HG03354 (cell line): ENCODE data around the gene PLA2G2F.

Experiments used
- ATAC-seq: cut with Tn5 transposase; IDR thresholded peaks from one replicate; pipeline ENCODE4 v1.9.1; 2021; ENCODE audit warnings: mild to moderate bottlenecking; ENCODE audit not compliant: unreplicated experiment, poor library complexity, severe bottlenecking

PLA2G2F gene, protein sequence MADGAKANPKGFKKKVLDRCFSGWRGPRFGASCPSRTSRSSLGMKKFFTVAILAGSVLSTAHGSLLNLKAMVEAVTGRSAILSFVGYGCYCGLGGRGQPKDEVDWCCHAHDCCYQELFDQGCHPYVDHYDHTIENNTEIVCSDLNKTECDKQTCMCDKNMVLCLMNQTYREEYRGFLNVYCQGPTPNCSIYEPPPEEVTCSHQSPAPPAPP

DNA sequence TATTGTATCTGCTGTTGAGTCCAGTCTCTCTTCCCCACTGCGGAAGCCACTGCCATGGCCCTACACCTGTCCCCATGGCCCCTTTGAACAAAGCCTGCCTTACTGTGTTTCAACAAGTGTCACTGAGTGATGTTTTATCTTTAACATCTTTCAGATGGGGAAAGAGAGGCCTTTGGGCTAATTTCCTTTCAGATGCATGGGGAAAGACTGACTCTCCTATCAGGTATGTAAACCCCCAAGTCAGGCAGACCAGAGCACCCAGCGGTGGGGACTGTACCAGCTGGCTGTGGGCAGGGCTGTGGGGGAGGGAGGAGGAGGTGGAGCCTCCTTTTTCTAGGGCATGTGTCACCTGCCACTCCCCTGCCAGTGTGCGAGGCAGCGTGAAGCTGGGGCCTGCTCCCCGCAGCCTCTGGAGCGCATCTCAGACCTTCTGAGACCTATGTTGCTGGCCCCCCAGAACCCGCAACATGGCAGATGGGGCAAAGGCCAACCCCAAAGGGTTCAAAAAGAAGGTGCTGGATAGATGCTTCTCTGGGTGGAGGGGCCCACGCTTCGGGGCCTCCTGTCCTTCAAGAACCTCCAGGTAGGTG lies at the start of gene PLA2G2F:
PLA2G2F (plus strand) TSS at position 363 of the 590 bp plus-strand sequence; CDS start at position 468, 105 bp downstream.
- ATAC-seq: no peak

- ATAC-seq: no peak
Observed at GRCh38 chr1:20089328-20090077, 49.6 kb upstream of the PLA2G2F start.

DNA sequence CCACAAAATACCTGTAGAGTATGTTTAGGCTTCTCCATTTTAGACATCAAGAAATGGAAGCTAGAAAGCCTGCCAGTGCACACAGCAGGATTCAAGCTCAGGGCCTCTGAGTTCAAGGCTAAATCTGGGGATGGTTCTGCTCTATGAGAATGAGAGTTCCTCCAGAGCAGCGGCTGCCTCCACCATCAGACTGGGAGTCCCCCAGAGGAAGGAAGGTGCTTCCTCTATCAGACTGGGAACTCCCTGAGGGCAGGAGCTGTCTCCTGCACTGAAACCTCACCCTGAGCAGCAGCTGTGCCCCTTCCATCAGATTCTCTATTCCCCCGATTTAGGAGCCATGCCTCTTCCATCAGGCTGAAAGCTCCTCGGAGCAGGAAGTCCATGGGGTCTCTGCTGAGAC lies 49.0 kb upstream of the PLA2G2F start:
- ATAC-seq: no peak

DNA sequence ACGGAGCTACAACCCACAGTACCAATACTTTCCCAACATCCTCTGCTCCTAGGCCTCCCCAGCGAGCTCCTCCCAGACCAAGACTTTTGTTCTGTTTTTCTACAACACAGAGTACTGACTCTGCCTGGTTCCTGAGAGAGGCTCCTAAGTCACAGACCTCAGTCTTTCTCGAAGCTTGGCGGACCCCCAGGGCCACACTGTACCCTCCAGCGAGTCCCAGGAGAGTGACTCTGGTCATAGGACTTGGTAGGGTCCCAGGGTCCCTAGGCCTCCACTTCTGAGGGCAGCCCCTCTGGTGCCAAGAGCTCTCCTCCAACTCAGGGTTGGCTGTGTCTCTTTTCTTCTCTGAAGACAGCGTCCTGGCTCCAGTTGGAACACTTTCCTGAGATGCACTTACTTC lies 48.5 kb upstream of the PLA2G2F start:
- ATAC-seq: no peak

GRCh38 chr1:20093303-20093702 lies 45.8 kb upstream of the PLA2G2F start:
- no peak for ATAC-seq

DNA sequence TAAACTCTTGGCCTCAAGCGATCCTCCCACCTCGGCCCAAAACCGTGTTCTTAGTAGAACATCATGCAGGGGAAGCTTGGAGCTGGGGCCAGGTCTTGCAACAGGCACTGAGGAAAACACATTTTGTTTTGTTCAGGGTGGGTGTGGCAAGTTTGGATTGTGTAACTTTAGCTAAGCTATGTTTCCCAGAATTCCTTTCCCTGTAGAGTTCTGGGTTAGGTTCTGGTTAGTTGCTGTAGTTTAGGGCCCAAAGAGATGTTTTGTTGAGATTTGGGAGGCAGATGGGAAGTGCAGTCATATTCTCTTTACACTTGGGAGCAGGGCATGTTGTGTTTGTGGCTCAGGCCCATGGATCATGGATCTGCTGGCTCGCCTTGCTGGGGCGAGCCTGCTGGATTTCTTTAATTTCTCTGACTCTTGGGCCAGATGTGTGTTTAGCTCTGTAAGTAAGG lies 45.2 kb upstream of the PLA2G2F start:
- no peak for ATAC-seq

- no peak for ATAC-seq
Observed at GRCh38 chr1:20095564-20096434, 43.3 kb upstream of the PLA2G2F start.

DNA sequence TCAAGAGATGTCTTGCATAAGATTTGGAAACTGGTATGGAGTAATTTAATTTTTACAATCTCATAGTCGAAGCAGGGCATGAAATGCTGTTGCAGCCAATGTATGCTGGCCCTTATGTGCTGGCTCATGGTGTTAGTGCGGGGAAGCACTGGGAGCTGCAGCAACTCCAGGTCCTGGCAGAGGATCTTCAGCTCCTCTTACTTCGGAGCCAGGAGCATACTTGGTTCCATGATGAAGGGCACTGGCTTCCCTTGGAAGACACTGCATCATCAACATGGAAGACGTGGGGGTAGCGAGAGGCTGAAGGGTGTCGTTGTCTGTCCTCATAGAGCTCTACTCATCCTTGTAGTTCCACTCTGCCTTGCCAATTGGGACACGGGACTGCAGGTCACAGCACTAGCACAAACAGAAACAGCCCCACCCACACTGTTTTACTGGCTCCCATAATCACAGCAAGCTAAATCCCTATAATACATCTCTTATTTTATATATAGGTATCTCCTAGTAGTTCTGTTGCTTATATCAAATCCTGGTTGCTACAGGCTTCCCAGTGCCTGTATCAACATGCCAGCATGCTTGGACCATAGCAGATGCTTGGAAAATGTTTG lies 42.2 kb upstream of the PLA2G2F start:
- no peak for ATAC-seq

GRCh38 chr1:20099533-20099932 lies 39.6 kb upstream of the PLA2G2F start:
- no peak for ATAC-seq

- ATAC-seq: no peak
Observed at GRCh38 chr1:20100632-20101355, 38.3 kb upstream of the PLA2G2F start.

DNA sequence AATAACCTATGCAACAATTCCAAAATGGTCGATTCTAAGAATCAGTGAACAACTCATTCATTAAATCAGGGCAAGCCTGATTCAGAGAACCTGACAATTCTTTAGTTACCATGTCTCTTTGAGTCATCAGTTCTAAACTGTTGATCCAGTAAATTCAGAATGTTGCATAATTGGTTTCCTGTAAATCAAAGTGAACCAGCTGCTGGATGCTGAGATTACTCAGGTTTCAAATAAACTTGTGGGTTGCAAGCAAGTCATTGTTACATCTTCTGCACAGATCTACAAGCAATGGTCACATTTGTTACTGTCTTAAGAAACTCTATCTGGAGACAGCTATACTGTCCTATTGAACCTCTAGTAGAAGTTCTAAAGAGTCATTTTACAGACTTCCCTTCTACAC lies 36.2 kb upstream of the PLA2G2F start:
- ATAC-seq: no peak

DNA sequence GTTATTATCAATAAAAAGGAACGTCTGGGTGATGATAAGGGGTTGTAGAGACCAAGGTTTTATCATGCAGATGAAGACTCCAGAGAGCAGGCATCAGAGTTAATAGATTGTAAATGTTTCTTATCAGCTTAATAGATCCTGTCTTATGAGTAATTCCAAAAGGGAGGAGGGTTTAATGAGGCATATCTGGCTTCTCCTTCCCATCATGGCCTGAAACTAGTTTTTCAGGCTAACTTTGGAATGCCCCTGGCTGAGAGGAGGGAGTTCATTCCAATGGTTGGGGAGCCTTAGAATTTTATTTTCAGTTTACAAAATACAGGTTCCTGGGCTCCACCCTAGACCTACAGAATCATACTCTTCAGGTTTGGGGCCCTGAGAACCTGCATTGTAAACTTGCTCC lies 33.3 kb upstream of the PLA2G2F start:
- ATAC-seq: no peak

DNA sequence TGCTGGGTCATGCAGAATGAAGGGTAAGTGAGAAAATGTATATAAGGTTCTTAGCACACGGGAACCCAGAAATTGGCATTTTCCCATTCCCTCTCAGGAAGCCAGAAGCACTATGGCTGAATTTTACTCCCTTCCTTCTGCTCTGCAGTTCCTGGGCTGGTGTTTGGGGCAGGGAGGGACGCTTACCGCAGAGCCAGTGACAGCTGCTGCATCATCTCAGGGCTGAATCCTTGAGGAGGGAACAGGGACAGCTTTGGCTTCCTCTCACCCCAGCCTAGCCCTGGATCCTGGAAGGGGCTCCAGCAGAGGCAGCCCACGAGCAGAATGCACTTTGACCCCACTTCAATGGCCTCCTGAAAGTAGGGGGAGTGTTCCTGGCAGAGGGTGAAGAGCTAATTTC lies 31.8 kb upstream of the PLA2G2F start:
- no peak for ATAC-seq

DNA sequence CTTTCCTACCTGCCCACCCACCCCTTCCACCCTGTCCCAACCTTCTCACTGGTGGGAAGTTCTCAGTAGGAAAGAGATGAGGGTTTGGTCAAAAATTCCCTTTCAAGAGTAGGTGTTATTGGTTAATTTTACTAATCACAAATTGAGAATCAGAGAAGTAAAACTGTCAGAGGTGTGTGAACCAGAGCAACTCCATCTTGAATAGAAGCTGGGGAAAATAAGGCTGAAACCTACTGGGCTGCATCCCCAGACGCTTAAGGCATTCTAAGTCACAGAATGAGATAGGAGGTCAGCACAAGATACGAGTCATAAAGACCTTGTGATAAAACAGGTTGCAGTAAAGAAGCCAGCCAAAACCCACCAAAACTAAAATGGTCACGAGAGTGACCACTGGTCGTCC lies 31.3 kb upstream of the PLA2G2F start:
- no peak for ATAC-seq

- no peak for ATAC-seq
Observed at GRCh38 chr1:20108366-20109123, 30.6 kb upstream of the PLA2G2F start.

DNA sequence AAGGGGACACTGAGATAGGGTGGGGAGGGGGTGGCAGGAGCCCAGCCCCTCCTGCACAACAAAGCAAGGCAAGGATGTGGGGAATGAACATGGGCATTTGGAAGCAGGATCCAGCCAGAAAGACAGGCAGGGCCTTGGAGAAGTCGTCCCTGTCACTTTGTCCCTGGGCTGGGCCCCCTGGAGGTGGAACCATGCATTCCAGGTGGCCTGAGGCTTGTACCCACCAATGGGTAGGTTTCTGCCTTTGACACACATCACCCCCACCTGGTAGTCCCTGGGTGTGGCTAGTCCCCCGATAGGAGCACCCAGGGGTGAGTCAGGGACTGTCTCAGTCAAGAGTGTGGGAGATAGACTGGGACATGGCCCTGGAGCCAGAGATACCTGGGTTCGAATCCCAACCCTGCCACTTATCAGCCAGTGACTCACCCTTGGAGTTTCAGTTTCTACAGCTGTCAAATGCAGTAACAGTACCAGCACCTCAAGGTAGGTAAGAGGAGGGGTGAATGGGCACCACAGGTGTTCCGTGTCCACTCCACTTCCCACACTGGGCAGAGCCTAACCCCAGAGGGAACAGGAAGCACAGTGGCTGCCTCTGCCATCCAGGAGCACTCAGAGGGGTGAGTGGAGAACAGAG lies 29.8 kb upstream of the PLA2G2F start:
- ATAC-seq: no peak

DNA sequence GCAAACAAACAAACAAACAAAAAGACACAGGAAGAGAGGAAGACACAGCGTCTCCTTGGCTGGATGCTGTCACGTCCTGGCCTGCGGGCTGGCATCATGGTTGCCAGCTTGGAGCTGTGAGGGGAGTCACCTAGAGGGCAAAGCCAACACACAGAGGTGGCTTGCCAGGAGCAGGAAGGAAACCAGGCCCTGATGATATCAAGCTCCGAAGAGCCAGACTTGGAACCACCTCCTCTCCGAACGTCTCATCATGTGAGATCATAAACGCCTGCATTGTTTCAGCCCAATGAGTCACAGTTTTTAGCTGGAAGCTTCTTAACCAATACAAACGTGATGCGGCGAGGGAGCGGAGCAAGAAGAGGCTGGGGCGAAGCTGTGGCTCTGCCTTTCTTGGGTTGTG lies 28.4 kb upstream of the PLA2G2F start:
- no peak for ATAC-seq

GRCh38 chr1:20111452-20111851 lies 27.7 kb upstream of the PLA2G2F start:
- no peak for ATAC-seq
